CD4-positive, alpha-beta T cell treated with Interleukin-6 at 100 ng/mL for 8 hours (primary cell): ENCODE results near the gene AGT.
"Not testable (repeated sequence)": the region's sequence is repeated elsewhere in the genome, so short reads cannot be mapped to it uniquely, and the experiment has no call there.

Experiments
- DNase-seq: peaks from one replicate; pipeline ENCODE4 v3.0.0-alpha.2; 2020; ENCODE audit warnings: mixed read lengths, low spot score

AGT gene

GRCh38 chr1:230743899-230744298 lies 30.0 kb upstream of the AGT start:
- DNase-seq = no peak

- no peak for DNase-seq
Observed at GRCh38 chr1:230739564-230740290, 25.8 kb upstream of the AGT start.

- DNase-seq = no peak
Observed at GRCh38 chr1:230737622-230738262, 23.8 kb upstream of the AGT start.

- no peak for DNase-seq
Observed at GRCh38 chr1:230735447-230735846, 21.5 kb upstream of the AGT start.

- no peak for DNase-seq
Observed at GRCh38 chr1:230730977-230731376, 17.1 kb upstream of the AGT start.

- no peak for DNase-seq
Observed at GRCh38 chr1:230728710-230729392, 14.9 kb upstream of the AGT start.

DNA sequence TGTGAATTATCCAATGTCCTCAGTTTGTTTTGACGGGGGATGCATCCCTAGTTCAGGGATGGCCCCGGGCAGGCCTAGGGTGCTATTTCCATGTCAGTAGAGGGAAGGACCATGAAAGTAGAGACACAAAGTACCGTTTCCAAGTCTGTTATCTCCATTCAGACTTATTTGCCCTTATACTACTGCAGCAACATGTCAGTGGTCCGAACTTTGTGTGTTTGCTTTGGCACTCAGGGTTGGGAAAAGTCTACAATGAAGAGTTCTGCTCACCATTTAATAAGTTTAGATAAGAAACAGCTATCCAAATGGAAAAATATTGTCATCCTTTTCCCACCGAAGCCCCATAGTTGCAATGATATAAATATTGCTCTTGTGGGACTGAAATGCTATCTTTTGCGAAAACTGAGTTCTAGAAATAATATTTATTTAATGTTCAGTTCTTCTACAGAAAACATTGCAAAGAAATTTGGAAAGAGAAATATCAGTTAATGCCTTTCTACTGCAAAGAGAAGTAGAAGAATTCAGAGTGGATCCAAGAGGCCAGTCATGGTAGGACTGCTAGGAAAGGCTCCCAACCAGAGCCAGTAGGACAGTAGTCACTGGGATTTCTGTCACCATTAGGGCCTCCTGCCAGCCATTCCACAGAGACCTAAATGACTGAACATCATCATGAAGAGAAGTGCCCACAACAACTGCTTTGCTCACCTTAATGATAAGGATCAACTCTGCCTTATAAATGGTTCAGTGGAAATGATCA lies 11.5 kb upstream of the AGT start:
- DNase-seq = no peak

- not testable (repeated sequence) for DNase-seq
Observed at GRCh38 chr1:230721849-230722522, 8.1 kb upstream of the AGT start.

- no peak for DNase-seq
Observed at GRCh38 chr1:230717251-230717650, 3.3 kb upstream of the AGT start.

GRCh38 chr1:230716453-230716852 lies 2.5 kb upstream of the AGT start:
- DNase-seq = not testable (repeated sequence)

- DNase-seq = no peak
Observed at GRCh38 chr1:230715510-230715909, 1.6 kb upstream of the AGT start.

DNA sequence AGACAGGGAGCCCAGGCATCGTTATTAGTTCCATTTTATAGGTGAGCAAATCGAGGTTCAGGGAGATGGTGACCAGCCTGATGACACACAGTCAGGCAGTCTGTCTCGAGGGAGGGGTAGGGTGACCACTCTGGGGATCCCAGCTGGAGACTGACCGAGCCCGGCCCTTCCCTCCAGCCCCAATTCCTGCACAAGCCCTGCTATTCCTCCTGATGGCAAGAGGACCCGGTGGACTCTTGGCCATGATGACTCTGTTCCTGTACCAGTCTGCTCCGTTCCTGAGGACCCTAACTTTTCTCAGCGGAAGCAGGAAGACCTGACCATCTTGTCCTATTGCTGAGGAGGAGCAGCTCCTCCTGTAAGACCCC lies 391 bp downstream of the AGT start:
- DNase-seq = no peak

GRCh38 chr1:230713138-230713537 lies 784 bp downstream of the AGT start:
- DNase-seq = no peak

- no peak for DNase-seq
Observed at GRCh38 chr1:230712470-230712942, 1.4 kb downstream of the AGT start.

DNA sequence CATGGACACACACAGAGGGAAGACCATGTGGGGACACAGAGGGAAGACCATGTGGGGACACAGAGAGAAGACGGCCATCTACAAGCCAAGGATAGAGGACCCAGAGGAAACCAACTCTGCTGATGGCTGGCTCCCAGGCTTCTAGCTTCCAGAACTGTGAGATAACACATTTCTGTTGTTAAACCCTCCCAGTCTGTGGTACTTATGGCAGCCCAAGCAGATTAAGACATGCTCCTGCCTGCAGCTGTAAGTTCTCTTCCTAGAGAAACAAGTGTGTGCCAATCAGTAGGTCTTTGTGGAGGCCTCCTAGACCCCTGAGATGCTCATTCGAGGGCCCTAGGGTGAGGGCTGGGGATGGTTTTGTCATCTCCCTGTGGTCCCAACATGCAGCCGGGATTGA lies 2.7 kb downstream of the AGT start:
- DNase-seq = no peak

DNA sequence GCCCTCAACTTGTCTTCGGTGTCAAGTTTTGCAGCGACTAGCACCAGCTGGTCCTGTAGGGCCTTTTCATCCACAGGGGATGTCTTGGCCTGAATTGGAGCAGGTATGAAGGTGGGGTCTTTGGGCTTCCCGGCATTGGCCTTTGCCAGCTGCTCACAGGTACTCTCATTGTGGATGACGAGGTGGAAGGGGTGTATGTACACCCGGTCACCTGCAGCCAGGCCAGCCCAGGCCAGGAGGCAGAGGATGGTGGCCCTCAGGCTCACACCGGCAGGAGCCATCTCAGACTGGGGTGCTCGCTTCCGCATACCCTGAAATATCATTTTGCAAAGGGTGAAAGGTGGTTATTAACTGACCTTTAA lies 3.4 kb downstream of the AGT start:
- DNase-seq = no peak

DNA sequence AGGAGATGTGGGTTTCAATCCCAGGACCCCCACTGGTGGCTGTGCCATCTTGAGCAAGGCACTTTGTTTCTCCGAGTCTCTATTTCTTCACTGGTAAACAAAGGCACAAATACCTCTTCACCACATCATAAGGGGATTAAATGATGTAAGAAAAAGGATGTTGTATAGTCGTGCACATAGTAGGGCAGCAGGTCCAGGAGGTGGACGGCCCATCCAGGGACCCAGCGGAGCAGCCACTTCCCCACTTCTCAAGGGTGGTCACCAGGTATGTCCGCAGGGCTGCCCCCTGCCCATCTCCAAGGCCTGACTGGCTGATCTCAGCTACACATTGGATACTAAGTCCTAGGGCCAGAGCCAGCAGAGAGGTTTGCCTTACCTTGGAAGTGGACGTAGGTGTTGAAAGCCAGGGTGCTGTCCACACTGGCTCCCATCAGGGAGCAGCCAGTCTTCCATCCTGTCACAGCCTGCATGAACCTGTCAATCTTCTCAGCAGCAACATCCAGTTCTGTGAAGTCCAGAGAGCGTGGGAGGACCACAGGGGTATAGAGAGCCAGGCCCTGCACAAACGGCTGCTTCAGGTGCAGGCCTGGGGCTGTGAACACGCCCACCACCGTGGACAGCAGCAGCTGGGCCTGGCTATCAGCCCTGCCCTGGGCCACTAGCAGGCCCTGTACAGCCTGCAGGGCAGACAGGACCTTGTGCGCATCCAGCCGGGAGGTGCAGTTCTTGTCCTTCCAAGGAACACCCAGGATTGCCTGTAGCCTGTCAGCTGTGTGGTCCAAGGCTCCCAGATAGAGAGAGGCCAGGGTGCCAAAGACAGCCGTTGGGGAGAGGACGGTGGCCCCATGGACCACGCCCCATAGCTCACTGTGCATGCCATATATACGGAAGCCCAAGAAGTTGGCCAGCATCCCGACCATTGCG lies 4.0 kb downstream of the AGT start:
- no peak for DNase-seq

DNA sequence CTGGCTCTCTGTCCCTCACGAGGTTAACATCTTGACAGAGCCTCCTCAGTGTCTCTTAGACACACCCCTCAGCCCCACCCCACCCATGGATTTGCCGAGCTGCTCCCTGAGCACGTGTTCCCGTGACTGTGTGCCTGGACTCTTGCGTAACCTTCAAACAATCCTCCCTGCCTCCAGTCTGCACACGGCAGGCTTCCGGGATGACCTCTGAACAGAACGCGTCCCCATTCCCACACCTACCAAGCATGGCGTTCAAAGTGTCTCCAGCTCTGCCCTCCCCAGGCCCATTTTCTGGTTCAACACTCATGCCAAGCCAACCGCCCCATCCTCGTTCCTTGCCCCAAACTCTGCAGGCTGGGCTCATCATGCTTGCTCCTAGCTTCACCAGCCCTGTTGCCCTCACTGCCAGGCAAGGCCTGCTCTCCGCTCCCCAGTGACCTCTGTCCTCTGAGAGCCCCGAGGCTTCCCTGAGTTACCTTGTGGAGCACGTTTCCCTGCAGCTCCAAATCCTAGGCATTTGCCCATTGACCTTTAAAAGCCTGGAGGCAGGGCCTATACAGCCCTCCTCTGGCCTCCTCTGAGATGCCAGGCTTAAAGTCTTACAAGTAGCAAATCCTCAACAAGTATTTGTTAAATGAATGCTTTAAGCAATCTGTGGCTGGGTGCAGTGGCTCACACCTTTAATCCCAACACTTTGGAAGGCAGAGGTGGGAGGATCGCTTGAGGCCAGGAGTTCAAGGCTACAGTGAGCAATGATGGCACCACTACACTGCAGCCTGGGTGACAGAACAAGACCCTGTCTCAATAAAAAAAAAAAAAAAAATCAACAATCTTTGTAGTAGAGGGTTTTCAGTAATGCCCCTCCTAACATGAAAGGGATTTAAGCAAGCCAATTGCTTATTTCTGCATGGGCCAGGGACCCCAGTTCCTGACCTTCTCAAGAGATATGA lies 5.0 kb downstream of the AGT start:
- no peak for DNase-seq

DNA sequence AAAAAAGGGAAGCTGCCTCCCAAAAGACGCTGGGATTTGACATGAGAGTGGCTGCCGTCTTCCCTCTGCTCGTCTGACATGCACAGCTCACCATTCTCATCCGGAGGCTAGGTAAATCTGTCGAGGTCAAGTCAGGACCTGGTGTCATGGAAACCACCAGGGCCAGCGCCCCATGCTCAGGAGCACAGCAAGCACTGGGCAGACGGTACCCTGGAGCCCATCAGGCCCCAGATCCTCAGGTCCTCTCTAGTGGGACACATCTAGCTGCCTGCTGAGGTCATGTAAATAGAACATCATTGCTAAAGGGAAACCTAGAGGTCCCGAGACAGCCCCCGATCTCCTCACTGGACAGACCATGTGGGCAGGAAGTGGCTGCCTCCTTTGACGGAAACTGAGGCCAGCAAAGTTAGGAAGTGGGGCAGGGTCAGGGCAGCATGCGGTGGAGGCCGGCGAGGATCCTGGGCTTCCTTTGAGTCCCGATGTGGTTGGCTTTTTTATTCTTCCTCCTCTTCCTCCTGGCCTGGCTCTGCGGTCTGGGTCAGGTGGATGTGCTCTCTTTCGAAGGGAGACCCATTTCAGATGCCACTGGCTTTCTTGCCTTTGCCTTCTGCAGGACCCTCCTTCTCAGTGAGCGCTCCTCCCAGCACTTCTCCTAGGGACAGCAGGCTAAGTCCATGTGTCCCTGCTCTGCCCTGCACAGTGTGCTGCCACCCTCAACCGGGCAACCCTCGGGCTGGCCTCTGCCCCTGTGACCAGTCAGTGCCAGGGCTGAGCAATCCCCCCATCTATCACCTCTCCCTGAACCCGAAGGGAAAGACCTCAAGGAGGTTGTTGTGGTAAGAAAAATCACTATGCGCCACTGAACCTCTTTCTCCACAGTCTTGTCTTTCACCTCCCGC lies 5.9 kb downstream of the AGT start:
- no peak for DNase-seq
